Measurements from ENCODE around the gene SLIT2. TPM values are rescaled to one million over a fixed set of nuclear protein-coding genes. Genes with fewer than 3 reads are reported as not detected.

Gene SLIT2
- total and polyA plus RNA-seq, 2 of the 13 experiments (the other 11 are each of a cell fraction or from before 2014, with no cell fraction given), result 0.03 TPM; not detected in 1

DNA sequence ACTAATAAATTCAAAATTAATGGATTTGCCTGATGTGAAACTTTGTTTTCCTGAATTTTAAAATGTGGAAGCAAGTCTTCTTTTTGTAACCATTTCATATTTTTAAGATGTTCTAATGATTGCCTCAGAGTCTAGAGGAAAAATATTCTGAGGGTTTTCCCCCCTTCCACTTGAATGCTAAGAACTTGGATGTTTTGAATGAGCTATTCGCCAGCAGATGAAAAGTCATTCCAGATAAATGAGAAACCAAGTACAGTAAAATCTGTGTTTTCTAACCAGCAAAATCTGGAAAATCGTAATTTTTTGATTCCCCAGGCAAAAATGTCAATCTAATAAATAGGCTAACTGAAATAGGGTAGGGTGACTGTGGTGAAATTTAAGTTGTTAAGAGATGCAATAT, 45.6 kb downstream of the SLIT2 start:
- Histone ChIP-seq H3K79me2 (ENCODE audit: insufficient read depth, low read length) (no peaks in the 10 kb centered on the region), H3K9me3 (ENCODE audit: low read length) (no peaks in the 10 kb centered on the region), H3K36me3 (replicated peaks in 1 of 2; ENCODE audit: control insufficient read depth in 1 of 2, insufficient read depth in 2 of 2, low read length in 2 of 2) (no peaks in the 10 kb centered on the region), H3K27me3 (ENCODE audit: control insufficient read depth in 1 of 2, insufficient read depth in 2 of 2, low read length in 2 of 2) (no peaks in the 10 kb centered on the region), H3K4me1 (ENCODE audit: insufficient read depth, low read length) (no peaks in the 10 kb centered on the region), H3K4me2 (ENCODE audit: low read depth, low read length) (no peak overlapping the region), H4K20me1 (ENCODE audit: insufficient read depth, low read length) (no peaks in the 10 kb centered on the region), H3K27ac (ENCODE audit: extremely low read length, insufficient read depth, low read length) (no peak overlapping the region), H3K9ac (ENCODE audit: insufficient read depth, low read depth, low read length) (no peak overlapping the region), H3K4me3 (replicated peaks in 1 of 3; ENCODE audit: insufficient read depth in 1 of 3, low read depth in 2 of 3, low read length in 3 of 3) (no peak overlapping the region), H2AFZ (ENCODE audit: low read length) (no peak overlapping the region)
- 22% methylated on average over 2 of the region's 2 CpGs for WGBS (ENCODE audit: low lambda C conversion rate)
- ATAC-seq (no peak), DNase-seq (ENCODE audit: low spot score) (no peak), FAIRE-seq (no peak)
- intact Hi-C loops (cut with micrococcal nuclease; ENCODE audit: unreplicated experiment), result no loop called here
- in situ Hi-C loops (cut with HindIII; ENCODE audit: extremely low pct_ligation_motif_present, low pct_unique_long_range_greater_than_20kb), result no loop called here
- no TSS peak for BruUV-seq (replicated peaks)
- POLR2A ChIA-PET, result no interaction called here
- CTCF ChIA-PET (ENCODE audit: low intra/inter-chr PET ratio, low total read pairs), result no interaction called here
- TF ChIP-seq ZNF264 (CRISPR knock-in tag; IDR thresholded peaks at IDR 0.05) (no peak), ZNF251 (CRISPR knock-in tag; IDR thresholded peaks at IDR 0.05) (no peak)

- 4% methylated on average over 6 of the region's 6 CpGs for WGBS (ENCODE audit: low lambda C conversion rate)
- POLR2A ChIA-PET, result no interaction called here
- in situ Hi-C loops (cut with HindIII; ENCODE audit: extremely low pct_ligation_motif_present, low pct_unique_long_range_greater_than_20kb), result no loop called here
- no peak for TF ChIP-seq ZNF616 (CRISPR knock-in tag; IDR thresholded peaks at IDR 0.05; ENCODE audit: low read depth)
- TF ChIP-seq CSRNP1 (CRISPR knock-in tag; IDR thresholded peaks at IDR 0.05), result no peak
- TF ChIP-seq, protein P1, sequence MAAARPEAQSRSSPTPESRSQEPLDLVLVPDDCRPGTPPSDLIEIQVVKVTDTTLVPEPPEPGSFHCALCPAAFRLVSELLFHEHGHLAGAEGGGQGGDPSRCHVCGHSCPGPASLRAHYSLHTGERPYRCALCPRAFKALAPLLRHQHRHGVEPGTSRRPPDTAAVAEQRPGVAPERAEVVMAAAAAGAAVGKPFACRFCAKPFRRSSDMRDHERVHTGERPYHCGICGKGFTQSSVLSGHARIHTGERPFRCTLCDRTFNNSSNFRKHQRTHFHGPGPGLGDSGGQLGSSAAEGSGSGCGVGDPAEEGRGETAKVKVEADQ (CRISPR knock-in tag; IDR thresholded peaks at IDR 0.05; ENCODE audit: borderline replicate concordance), result no peak
- TF ChIP-seq SETDB1 (CRISPR knock-in tag; IDR thresholded peaks at IDR 0.05; ENCODE audit: borderline replicate concordance), result no peak
- TF ChIP-seq TEF (CRISPR knock-in tag; IDR thresholded peaks at IDR 0.05), result no peak
- no peak for TF ChIP-seq MXD3 (CRISPR knock-in tag; IDR thresholded peaks at IDR 0.05)
- no peak for TF ChIP-seq E2F1 (CRISPR knock-in tag; IDR thresholded peaks at IDR 0.05)
- TF ChIP-seq HOMEZ (CRISPR knock-in tag; IDR thresholded peaks at IDR 0.05; ENCODE audit: low read depth), result no peak
- no peak for TF ChIP-seq ZFP41 (CRISPR knock-in tag; IDR thresholded peaks at IDR 0.05; ENCODE audit: borderline replicate concordance)
- TF ChIP-seq ZNF263 (CRISPR knock-in tag; IDR thresholded peaks at IDR 0.05), result no peak
- TF ChIP-seq ISL2 (CRISPR knock-in tag; IDR thresholded peaks at IDR 0.05), result no peak
These were observed 46.1 kb downstream of the SLIT2 start for GRCh38 chr4:20297783-20298182.

More at GRCh38 chr4:20297783-20298182, 46.1 kb downstream of the SLIT2 start:
- no TSS peak for BruUV-seq (replicated peaks)
- Histone ChIP-seq H3K4me1 (ENCODE audit: insufficient read depth, low read length) (no peaks in the 10 kb centered on the region), H3K79me2 (ENCODE audit: insufficient read depth, low read length) (no peaks in the 10 kb centered on the region), H3K4me2 (ENCODE audit: low read depth, low read length) (no peak overlapping the region), H3K9me3 (ENCODE audit: low read length) (no peaks in the 10 kb centered on the region), H4K20me1 (ENCODE audit: insufficient read depth, low read length) (no peaks in the 10 kb centered on the region), H3K27me3 (ENCODE audit: control insufficient read depth in 1 of 2, insufficient read depth in 2 of 2, low read length in 2 of 2) (no peaks in the 10 kb centered on the region), H3K27ac (ENCODE audit: extremely low read length, insufficient read depth, low read length) (no peak overlapping the region), H3K36me3 (replicated peaks in 1 of 2; ENCODE audit: control insufficient read depth in 1 of 2, insufficient read depth in 2 of 2, low read length in 2 of 2) (no peaks in the 10 kb centered on the region), H3K9ac (ENCODE audit: insufficient read depth, low read depth, low read length) (no peak overlapping the region), H3K4me3 (replicated peaks in 1 of 3; ENCODE audit: insufficient read depth in 1 of 3, low read depth in 2 of 3, low read length in 3 of 3) (no peak overlapping the region), H2AFZ (ENCODE audit: low read length) (no peak overlapping the region)
- ATAC-seq, result no peak
- DNase-seq (ENCODE audit: low spot score), result no peak
- CTCF ChIA-PET (ENCODE audit: low intra/inter-chr PET ratio, low total read pairs), result no interaction called here
- intact Hi-C loops (cut with micrococcal nuclease; ENCODE audit: unreplicated experiment), result no loop called here
- no peak for FAIRE-seq

Measured in HepG2 (cell line).